NCI-H2171 treated with DMSO at 0.1 percent for 48 hours (cell line): ENCODE measurements around the gene C16orf96.

Experiments
- DNase-seq: peaks from one replicate; lab custom pipeline; 2025; lab: John Stamatoyannopoulos, UW

The C16orf96 gene

GRCh38 chr16:4646773-4647643 lies 90.9 kb downstream of the C16orf96 start:
- no peak for DNase-seq

- no peak for DNase-seq
Observed at GRCh38 chr16:4647644-4647980, 91.5 kb downstream of the C16orf96 start.

- DNase-seq = no peak
Observed at GRCh38 chr16:4648917-4649316, 92.8 kb downstream of the C16orf96 start.

GRCh38 chr16:4649744-4650442 lies 93.8 kb downstream of the C16orf96 start:
- DNase-seq = no peak
